Uterus (tissue), 4 donors: ENCODE data around the gene PLA2G15. TPM values are rescaled to one million over a fixed set of nuclear protein-coding genes. Genes with fewer than 3 reads are reported as not detected.
"Not testable (repeated sequence)": the region's sequence is repeated elsewhere in the genome, so short reads cannot be mapped to it uniquely, and the experiment has no call there.

Experiments used
- DNase-seq, 2 donors: peaks; one replicate each; pipeline ENCODE4 v3.0.0-alpha.2; 2019 to 2020
- H3K27ac ChIP-seq, 2 donors: fragments of 200-600 bp; sonication (generic); 1 replicate in 1 of 2; 2 replicates in 1 of 2; pipeline ENCODE4 v1.5.1; 2016 to 2018
- H3K27me3 ChIP-seq, 2 donors: fragments of 200-600 bp; sonication (generic); one replicate each; pipeline ENCODE4 v1.5.1; 2018 to 2019; ENCODE audit warnings: control low read depth in 1 of 2
- H3K36me3 ChIP-seq, 2 donors: fragments of 200-600 bp; sonication (generic); one replicate each; pipeline ENCODE4 v1.5.1; 2019; ENCODE audit warnings: control low read depth in 1 of 2
- H3K4me1 ChIP-seq, 2 donors: fragments of 200-600 bp; sonication (generic); one replicate each; pipeline ENCODE4 v1.5.1; 2018 to 2019; ENCODE audit warnings: control low read depth in 1 of 2
- H3K4me3 ChIP-seq, 2 donors: fragments of 200-600 bp; sonication (generic); 1 replicate in 1 of 2; 2 replicates in 1 of 2; pipeline ENCODE4 v1.5.1; 2018 to 2019; ENCODE audit warnings: mild to moderate bottlenecking in 1 of 2
- H3K9me3 ChIP-seq, 2 donors: fragments of 200-600 bp; sonication (generic); one replicate each; pipeline ENCODE4 v1.5.1; 2019; ENCODE audit warnings: control low read depth in 1 of 2
- CTCF ChIP-seq, 4 experiments: fragments of 200-600 bp in 2 of 4; fragments of 450-650 bp in 2 of 4; sonication (generic) in 2 of 4; IDR thresholded peaks; one replicate each; pipeline ENCODE4 v1.5.1; 2016 to 2019; ENCODE audit warnings: antibody characterized with exemption in 4 of 4, mild to moderate bottlenecking in 2 of 4, moderate library complexity in 1 of 4
- POLR2A ChIP-seq, 2 donors: fragments of 450-650 bp; IDR thresholded peaks; one replicate each; pipeline ENCODE4 v1.6.1; 2016; ENCODE audit warnings: antibody characterized with exemption in 2 of 2, mild to moderate bottlenecking in 1 of 2, moderate library complexity in 1 of 2
- intact Hi-C: fragments of 100-400 bp; cut with DNase I; formaldehyde crosslinking; loops from one replicate; pipeline ENCODE4 v1.15.1; 2023; ENCODE audit warnings: low total_unique reads
- total RNA-seq, 4 donors: library from RNA; depleted of rRNA in 3 of 4; stranded (reverse); fragments of >200 nt in 3 of 4; gene quantifications; one replicate each; pipeline versions ENCODE4 v1.1.0 to v1.2.4, GENCODE V29; 2014 to 2023
- donor health status: DM: yes; HTN: yes; CAD: no.

PLA2G15 gene
- total RNA-seq, 4 donors from 2014 or later, result 0.51 to 22.3 (median 7.9) TPM

GRCh38 chr16:68285683-68286082 lies 40.5 kb downstream of the PLA2G15 start:
- no peak for DNase-seq
- Histone ChIP-seq H3K27ac (peak overlapping the region in 1 of 2 donors; percentile 9), H3K27me3 (no peaks in the 10 kb centered on the region), H3K4me3 (no peak overlapping the region), H3K36me3 (no peaks in the 10 kb centered on the region), H3K9me3 (no peaks in the 10 kb centered on the region), H3K4me1 (no peaks in the 10 kb centered on the region)
- intact Hi-C loops, result no loop called here
- TF ChIP-seq POLR2A (IDR thresholded peaks at IDR 0.05) (no peak), CTCF (IDR thresholded peaks at IDR 0.05) (no peak)

- Histone ChIP-seq H3K27me3 (no peaks in the 10 kb centered on the region), H3K36me3 (no peaks in the 10 kb centered on the region), H3K9me3 (no peaks in the 10 kb centered on the region), H3K4me1 (no peaks in the 10 kb centered on the region), H3K27ac (peak overlapping the region in 1 of 2 donors; percentile 37), H3K4me3 (no peak overlapping the region)
- no peak for DNase-seq
- TF ChIP-seq POLR2A (IDR thresholded peaks at IDR 0.05) (no peak), CTCF (IDR thresholded peaks at IDR 0.05) (no peak)
- intact Hi-C loops, result no loop called here
Observed at GRCh38 chr16:68286153-68287074, 41.2 kb downstream of the PLA2G15 start.

- TF ChIP-seq CTCF (IDR thresholded peaks at IDR 0.05), result no peak
- no peak for TF ChIP-seq POLR2A (IDR thresholded peaks at IDR 0.05)
- H3K4me3 ChIP-seq, result no peak overlapping the region
- no peaks in the 10 kb centered on the region for H3K4me1 ChIP-seq
- H3K27ac ChIP-seq, result peak overlapping the region in 1 of 2 donors; percentile 54
- H3K27me3 ChIP-seq, result no peaks in the 10 kb centered on the region
- no peaks in the 10 kb centered on the region for H3K9me3 ChIP-seq
- no peaks in the 10 kb centered on the region for H3K36me3 ChIP-seq
- peak; percentile 48 to 58 for DNase-seq
- intact Hi-C loops, result no loop called here
Observed at GRCh38 chr16:68287276-68288251, 42.4 kb downstream of the PLA2G15 start.

DNA sequence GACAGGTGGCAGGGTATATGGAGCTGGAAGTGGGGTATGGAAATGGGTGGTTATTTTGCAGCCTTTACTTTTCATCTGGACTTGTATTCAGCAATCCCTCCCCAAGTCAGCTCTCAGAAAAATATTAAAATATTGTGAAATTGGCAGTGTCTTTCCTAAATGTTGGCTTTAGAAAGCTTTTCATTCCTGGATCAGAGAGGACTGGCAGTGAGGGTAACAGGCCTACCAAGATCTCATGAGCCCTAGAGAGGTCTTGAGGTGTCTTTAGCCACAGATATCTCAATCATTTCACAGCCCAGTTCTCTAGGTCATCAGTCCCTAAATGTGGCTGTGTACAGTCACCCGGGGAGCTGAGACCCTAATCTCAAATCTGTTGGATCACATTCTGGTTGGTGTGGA lies 43.1 kb downstream of the PLA2G15 start:
- Histone ChIP-seq H3K27me3 (no peaks in the 10 kb centered on the region), H3K36me3 (no peaks in the 10 kb centered on the region), H3K9me3 (no peaks in the 10 kb centered on the region), H3K4me3 (no peak overlapping the region), H3K27ac (peak overlapping the region in 1 of 2 donors; percentile 54), H3K4me1 (no peaks in the 10 kb centered on the region)
- TF ChIP-seq CTCF (IDR thresholded peaks at IDR 0.05), result no peak
- no peak for TF ChIP-seq POLR2A (IDR thresholded peaks at IDR 0.05)
- no peak for DNase-seq
- intact Hi-C loops, result no loop called here

- intact Hi-C loops, H3K4me3 ChIP-seq, H3K36me3 ChIP-seq, DNase-seq, H3K4me1 ChIP-seq, H3K27me3 ChIP-seq, H3K9me3 ChIP-seq: not testable (repeated sequence)
- H3K27ac ChIP-seq, result peak overlapping the region in 1 of 2 donors; percentile 54
Observed at GRCh38 chr16:68288796-68289195, 43.6 kb downstream of the PLA2G15 start.
